SJCRH30 (cell line): ENCODE measurements around the gene VPS37C. TPM values are rescaled to one million over a fixed set of nuclear protein-coding genes. Genes with fewer than 3 reads are reported as not detected.
"Not testable (repeated sequence)": the region's sequence is repeated elsewhere in the genome, so short reads cannot be mapped to it uniquely, and the experiment has no call there.

Experiments
- DNase-seq, 2 experiments: peaks; one replicate each; pipeline ENCODE4 v3.0.0-alpha.2; 2015 to 2020
- H3K27ac ChIP-seq: fragments of 250-450 bp; sonication (Bioruptor Pico); 2 replicates; pipeline ENCODE4 v1.5.1; 2020; ENCODE audit warnings: mild to moderate bottlenecking, moderate library complexity
- H3K27me3 ChIP-seq: fragments of 250-450 bp; sonication (Bioruptor Pico); 2 replicates; pipeline ENCODE4 v1.5.1; 2020; ENCODE audit warnings: mild to moderate bottlenecking, moderate library complexity
- H3K36me3 ChIP-seq: fragments of 250-450 bp; sonication (Bioruptor Pico); 2 replicates; pipeline ENCODE4 v1.5.1; 2020; ENCODE audit warnings: mild to moderate bottlenecking, moderate library complexity
- H3K4me1 ChIP-seq: fragments of 250-450 bp; sonication (Bioruptor Pico); 2 replicates; pipeline ENCODE4 v1.5.1; 2020; ENCODE audit warnings: mild to moderate bottlenecking, moderate library complexity
- H3K4me3 ChIP-seq: fragments of 250-450 bp; sonication (Bioruptor Pico); 2 replicates; pipeline ENCODE4 v1.5.1; 2020; ENCODE audit warnings: mild to moderate bottlenecking, moderate library complexity
- H3K9me3 ChIP-seq: fragments of 250-450 bp; sonication (Bioruptor Pico); replicated peaks from 2 replicates; pipeline ENCODE4 v1.5.1; 2020; ENCODE audit warnings: mild to moderate bottlenecking, moderate library complexity
- total RNA-seq: library from RNA; depleted of rRNA; stranded (reverse); fragments of >200 nt; shearing (Covaris generic); gene quantifications from 2 replicates; pipeline ENCODE4 v1.2.3, GENCODE V29; 2014

The VPS37C gene
- total RNA-seq, 1 experiment from 2014 or later = 11.6 TPM

DNA sequence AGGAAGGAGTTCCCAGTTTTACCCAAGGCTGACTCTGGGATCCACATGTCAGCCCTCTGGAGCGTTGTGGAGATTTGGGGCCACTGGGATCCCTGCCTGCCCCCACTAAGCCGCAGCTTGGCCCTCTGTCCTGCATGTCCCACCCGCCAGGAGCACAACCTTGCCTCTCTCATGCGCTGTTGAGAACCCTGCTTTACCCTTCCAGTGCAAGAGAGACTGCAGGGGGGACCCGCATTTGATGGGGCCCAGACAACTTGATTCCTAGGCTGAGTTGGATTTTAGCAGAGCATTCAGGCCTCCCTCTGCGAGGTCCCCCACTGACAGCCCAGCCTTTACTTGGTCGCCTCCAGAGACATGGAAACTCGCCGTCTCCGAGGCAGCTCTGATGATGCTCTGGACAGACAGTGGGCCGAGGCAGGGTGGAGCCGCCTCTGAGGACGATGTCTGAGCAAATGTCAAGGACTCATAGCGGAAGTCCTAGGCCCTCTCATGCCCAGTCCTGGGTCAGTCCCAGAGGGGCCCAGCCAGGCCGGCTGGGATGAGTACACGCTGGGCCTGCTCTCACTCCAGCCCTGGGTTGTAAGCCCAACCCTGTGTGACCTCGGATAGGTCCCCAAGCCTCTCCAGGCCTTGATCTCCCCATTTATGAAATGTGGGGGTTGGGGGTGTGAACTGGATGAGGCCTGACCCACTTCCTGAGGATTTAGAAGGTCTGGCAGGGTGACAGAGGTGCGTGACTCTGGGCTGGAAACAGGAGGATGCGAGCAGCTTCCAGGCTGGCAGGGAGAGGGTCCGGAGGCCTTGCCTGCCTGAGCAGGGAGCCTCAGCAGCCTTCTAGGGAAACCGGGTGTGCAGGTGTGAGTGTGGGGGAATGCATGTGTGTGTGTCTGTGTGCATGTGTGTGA, 58.3 kb downstream of the VPS37C start:
- Histone ChIP-seq H3K27ac (no peak overlapping the region), H3K4me3 (no peak overlapping the region)
- no peak for DNase-seq

DNA sequence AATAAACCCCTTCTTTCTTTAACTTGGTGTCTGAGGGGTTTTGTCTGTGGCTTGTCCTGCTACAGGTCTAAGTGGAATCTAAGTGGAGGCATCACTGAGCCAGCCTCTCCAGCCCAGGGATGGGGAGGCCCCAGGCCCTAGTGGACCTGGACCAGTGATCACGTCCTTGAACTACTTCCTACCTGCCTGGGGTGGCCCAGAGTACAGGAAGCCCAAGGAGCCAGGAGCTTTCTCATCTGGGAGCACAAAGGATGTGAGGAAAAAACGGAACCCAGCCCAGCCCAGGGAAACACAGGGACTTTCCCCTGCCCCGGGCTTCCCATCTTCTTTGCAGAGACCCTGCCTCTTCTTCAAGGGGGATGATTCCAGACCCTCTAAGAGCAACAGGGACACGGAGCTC, 62.4 kb downstream of the VPS37C start:
- no peak overlapping the region for H3K4me3 ChIP-seq
- no peaks in the 10 kb centered on the region for H3K27me3 ChIP-seq
- no peaks in the 10 kb centered on the region for H3K9me3 ChIP-seq
- DNase-seq = no peak
- H3K36me3 ChIP-seq = no peaks in the 10 kb centered on the region
- no peak overlapping the region for H3K27ac ChIP-seq
- no peaks in the 10 kb centered on the region for H3K4me1 ChIP-seq

More for the DNA sequence above, 58.3 kb downstream of the VPS37C start:
- no peaks in the 10 kb centered on the region for H3K27me3 ChIP-seq
- no peaks in the 10 kb centered on the region for H3K4me1 ChIP-seq
- H3K9me3 ChIP-seq = no peaks in the 10 kb centered on the region
- no peaks in the 10 kb centered on the region for H3K36me3 ChIP-seq

DNA sequence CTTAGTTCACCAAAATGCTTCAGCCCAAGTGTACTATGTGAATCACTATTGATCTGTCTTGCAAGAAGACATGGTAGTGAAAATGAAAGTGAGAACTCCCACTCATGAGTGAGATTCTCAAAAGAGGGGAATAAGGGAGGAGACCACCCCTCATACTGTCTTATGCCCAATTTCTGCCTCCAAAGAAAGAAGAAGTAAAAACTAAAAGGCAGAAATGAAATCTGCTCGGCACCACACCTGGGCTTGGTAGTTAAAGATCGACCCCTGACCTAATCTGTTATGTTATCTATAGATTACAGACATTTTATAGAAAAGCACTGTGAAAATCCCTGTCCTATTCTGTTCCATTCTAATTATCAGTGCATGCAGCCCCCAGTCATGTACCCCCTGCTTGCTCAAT, 63.0 kb downstream of the VPS37C start:
- H3K27ac ChIP-seq, H3K4me1 ChIP-seq, H3K4me3 ChIP-seq, DNase-seq, H3K36me3 ChIP-seq, H3K9me3 ChIP-seq, H3K27me3 ChIP-seq: not testable (repeated sequence)

DNA sequence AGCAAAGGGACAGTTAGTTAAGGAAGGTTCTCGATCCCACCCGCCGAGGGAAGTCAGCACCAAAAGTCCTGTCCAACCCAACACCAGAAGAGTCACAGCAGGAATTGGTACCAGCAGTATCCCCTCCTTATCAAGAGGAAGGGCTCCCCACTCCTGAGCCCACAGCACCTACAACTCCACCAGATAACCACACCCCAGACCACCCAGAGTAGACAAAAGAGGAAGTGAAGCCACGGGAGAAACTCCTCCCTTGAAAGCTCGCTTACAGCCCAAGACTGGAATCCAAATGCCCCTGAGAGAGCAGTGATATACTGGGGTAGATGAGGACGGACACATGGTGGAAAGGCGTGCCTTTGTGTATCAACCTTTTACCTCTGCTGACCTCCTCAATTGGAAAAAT, 66.2 kb downstream of the VPS37C start:
- Histone ChIP-seq H3K36me3 (no peaks in the 10 kb centered on the region), H3K4me1 (no peaks in the 10 kb centered on the region), H3K27me3 (no peaks in the 10 kb centered on the region), H3K4me3 (no peak overlapping the region), H3K27ac (no peak overlapping the region), H3K9me3 (no peaks in the 10 kb centered on the region)
- DNase-seq = no peak

DNA sequence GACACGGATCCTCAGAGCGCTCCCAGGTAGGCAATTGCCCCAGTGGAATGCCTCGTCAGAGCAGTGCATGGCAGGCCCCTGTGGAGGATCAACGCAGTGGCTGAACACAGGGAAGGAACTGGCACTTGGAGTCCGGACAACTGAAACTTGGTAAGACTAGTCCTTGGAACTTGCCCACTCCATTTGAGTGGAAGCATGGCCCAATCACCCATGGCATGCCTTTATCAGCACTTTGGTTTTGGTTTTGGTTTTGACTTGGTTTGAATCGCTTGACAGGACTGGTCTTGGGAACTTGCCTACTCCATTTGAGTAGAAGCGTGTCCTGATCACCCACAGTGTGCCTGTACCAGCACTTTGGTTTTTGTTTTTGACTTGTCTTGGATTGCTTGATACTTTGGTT, 67.1 kb downstream of the VPS37C start:
- not testable (repeated sequence) for H3K4me1 ChIP-seq, H3K9me3 ChIP-seq, H3K27me3 ChIP-seq, H3K27ac ChIP-seq, H3K4me3 ChIP-seq, H3K36me3 ChIP-seq, DNase-seq

DNA sequence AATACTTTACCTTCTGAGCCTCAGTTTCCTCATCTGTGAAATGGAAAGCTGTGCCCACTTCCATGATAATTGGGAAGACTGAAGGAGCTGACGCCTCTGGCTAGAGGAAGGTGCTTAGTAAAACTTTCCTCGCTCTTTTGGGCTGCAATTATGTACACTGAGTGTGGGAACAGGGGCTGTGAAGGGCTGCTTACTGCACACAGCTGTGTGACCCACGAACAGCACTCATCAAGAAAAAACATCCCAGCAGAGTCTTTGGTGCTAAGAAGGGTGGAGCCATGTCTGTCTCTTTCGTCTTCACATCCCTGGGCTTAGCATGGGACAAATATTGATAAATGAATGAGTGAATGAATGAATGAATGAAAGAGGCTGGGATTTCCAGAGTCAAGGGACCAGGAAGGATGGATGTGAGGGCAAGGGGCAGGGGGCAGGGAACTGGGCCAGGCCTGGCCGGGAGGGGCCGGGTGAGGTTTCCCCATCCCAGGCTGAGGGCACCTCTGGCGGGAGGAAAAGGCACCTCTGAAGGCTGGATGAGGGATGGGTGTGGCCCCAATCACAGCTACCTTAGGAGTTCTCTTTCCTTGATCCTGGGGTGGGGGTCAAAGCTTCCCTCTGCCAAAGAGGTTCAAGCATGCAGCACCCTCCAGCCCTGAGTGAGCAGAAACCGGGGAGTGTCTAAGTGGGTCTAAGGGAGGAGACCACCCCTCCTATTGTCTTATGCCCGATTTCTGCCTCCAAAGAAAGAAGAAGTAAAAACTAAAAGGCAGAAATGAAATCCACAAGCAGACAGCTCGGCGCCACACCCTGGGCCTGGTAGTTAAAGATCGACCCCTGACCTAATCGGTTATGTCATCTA, 68.1 kb downstream of the VPS37C start:
- Histone ChIP-seq H3K27ac (no peak overlapping the region), H3K4me3 (no peak overlapping the region), H3K36me3 (no peaks in the 10 kb centered on the region), H3K9me3 (no peaks in the 10 kb centered on the region), H3K27me3 (no peaks in the 10 kb centered on the region), H3K4me1 (no peaks in the 10 kb centered on the region)
- no peak for DNase-seq

DNA sequence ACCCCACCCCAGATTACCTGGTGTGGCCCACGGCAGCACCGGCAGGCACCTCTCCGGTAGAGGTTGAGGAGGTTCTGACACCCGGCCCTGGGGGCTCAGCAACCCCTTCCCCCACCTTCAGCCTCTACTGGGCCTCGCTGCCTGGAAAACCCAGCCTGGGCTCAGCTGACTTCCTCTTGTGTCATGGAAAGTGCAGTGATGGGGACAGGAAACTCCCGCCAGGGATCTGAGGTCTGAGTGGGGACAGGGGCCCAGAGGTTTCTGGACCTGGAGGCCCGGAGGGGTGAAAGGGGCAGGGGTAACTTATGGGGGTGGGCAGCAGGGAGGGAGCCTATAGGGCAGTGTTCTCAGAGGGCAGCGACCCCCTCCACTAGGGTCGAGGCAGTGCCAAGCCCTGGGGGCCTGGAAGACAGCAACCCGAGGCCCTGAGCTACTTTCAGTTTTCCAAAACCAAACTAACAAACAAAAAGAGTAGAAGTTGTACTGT, 68.9 kb downstream of the VPS37C start:
- DNase-seq = no peak
- Histone ChIP-seq H3K9me3 (no peaks in the 10 kb centered on the region), H3K4me3 (no peak overlapping the region), H3K27ac (no peak overlapping the region), H3K27me3 (no peaks in the 10 kb centered on the region), H3K4me1 (no peaks in the 10 kb centered on the region), H3K36me3 (no peaks in the 10 kb centered on the region)

DNA sequence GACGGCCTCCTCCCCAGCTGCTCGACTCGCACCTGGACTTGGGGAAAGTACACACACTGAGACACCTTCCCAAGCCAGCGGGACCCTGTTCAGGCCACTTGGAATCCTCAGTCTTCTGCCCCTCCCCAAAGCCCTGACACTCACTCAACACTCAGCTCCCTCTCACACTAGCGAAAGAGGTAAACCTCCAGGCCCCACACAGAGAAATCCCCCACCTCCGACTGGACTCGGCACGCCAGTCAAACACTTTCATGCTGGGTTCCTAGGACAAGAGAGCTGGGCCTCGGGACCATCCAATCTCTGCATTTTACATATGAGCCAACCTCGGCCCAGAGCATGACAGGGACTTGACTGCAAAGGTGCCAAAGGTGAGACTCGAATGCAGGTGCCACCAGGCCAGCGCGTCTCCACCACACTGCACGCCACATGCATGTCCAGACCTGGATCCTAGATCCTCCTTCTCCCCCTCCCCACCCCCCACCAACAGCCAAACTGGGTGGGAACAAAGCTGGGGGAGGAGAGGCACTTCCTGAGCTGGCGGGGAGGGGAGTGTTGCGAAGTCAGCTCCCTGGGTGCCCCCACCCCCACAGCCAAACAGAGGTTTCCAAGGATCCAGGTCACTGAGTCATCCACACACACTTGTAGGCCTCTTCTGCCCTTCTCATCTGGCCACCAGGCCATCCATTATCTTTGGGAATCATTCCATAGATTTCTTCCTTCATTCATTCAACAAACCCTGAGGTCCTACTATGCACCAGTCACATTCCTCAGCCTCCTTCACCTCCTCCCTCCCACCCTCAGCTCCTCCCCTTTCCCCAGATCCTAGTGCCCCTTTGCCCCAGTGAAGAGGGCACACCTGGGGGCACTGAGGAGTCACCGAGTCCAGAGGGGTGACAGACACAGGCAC, 69.6 kb downstream of the VPS37C start:
- no peak for DNase-seq

DNA sequence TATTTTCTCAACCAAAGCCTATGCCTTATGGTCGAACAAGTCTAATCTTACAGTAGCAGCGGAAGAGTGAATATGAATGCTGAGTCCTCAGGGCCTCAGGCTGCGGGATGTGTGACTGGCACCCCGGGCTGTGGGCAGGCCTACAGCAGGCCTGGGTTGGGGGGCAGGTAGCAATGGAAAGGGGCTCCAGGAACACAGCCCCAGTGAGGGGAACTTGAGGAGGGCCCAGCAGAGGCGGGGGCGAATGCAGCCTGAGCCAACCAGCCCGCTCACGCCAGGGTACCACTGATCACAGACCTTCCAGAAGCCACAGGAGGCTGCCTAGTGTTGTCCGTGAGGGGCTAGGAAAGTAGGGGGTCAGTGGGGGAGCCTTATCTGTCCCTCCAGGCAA, 70.2 kb downstream of the VPS37C start:
- no peak overlapping the region for H3K4me3 ChIP-seq

More for the DNA sequence above, 69.6 kb downstream of the VPS37C start:
- Histone ChIP-seq H3K27ac (no peak overlapping the region), H3K4me1 (no peaks in the 10 kb centered on the region), H3K4me3 (no peak overlapping the region), H3K36me3 (no peaks in the 10 kb centered on the region), H3K9me3 (no peaks in the 10 kb centered on the region), H3K27me3 (no peaks in the 10 kb centered on the region)

DNA sequence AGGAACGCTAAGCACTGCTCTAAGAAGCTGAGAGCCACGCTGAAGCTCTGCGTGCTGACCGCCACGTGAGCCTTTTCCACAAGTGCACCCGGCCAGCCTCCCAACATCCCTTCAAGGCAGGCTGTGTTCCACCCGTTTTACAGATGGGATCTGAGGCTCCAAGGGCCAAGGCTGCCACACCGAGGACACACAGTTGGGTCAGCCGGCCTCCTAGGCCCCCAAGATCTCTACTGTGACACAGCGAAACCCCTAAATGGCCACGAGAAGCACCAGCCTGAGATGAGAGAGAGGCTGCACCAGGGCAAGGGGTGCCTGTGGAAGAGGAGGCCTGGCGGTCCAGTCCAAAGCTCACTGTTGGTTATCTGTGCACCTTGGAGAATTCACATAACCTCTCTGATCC, 70.7 kb downstream of the VPS37C start:
- Histone ChIP-seq H3K9me3 (no peaks in the 10 kb centered on the region), H3K27me3 (no peaks in the 10 kb centered on the region), H3K36me3 (no peaks in the 10 kb centered on the region), H3K4me3 (no peak overlapping the region), H3K4me1 (no peaks in the 10 kb centered on the region), H3K27ac (no peak overlapping the region)
- no peak for DNase-seq

More for the DNA sequence above, 70.2 kb downstream of the VPS37C start:
- H3K27me3 ChIP-seq = no peaks in the 10 kb centered on the region
- DNase-seq = no peak
- H3K4me1 ChIP-seq = no peaks in the 10 kb centered on the region
- no peaks in the 10 kb centered on the region for H3K9me3 ChIP-seq
- H3K27ac ChIP-seq = no peak overlapping the region
- no peaks in the 10 kb centered on the region for H3K36me3 ChIP-seq

DNA sequence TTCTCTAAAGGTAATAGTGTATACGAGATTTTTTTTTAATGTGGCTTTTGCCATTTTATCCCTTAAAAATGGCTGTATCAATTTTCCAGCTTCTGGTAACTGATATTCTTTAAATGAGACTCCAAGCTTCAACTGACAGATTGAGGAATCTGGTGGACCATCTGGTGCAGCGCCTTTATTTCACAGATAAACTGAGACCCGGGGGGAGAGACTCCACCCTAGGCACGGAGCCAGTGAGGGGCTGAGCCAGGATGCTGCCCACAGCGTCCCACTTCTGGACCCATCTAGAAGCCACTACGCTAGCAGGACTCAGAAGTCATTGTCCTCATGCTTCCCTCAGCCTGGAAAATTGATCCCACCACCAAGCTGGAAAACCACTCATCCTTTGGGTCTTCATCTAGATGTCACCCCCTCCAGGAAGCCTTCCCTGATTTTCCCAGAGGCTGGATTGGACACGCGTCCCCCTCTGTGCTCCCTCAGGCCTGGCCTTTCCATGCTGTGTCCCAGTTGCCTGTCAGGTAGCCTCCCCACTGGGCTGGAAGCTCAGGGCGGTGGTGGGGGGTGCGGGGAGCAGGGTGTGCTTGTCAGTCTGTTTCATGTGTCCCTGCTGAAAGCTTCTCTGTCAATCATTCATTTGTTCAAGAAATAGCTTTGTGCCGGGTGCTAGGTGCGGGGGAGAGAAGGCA, 71.3 kb downstream of the VPS37C start:
- H3K36me3 ChIP-seq = no peaks in the 10 kb centered on the region
- H3K27ac ChIP-seq = no peak overlapping the region
- H3K4me1 ChIP-seq = no peaks in the 10 kb centered on the region
- H3K9me3 ChIP-seq = no peaks in the 10 kb centered on the region
- H3K4me3 ChIP-seq = no peak overlapping the region
- DNase-seq = no peak
- H3K27me3 ChIP-seq = no peaks in the 10 kb centered on the region

DNA sequence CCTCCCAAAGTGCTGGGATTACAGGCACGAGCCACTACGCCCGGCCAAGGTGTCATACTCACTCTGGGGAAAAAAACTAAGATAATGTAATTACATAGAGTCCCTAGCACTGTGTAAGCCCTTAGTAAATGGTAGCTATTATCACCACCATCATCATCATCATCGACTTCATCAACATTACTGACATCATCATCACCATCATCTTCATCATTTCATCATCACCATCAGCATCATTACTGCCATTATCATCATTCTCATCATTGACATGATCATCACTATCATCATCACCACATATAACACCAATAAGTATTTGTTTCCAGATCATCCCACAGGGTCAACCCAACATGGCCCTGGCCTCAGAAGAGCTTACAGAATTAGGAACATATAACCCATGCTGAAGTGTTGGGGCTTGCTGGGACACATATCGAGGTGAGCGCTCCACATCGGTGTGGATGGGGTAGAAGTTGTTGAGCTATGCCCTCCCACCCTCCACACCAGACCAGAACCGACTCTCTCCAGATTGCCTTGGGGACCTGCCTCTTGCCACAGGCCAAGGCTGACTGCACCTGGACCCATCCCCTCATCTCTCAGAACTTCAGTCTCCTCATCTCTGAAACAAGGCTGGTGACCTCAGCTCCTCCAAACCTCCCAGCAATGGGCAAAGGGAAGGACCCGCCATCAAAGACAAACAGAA, 73.7 kb downstream of the VPS37C start:
- DNase-seq = no peak
- no peaks in the 10 kb centered on the region for H3K4me1 ChIP-seq
- no peaks in the 10 kb centered on the region for H3K9me3 ChIP-seq
- no peak overlapping the region for H3K27ac ChIP-seq
- no peaks in the 10 kb centered on the region for H3K36me3 ChIP-seq
- H3K27me3 ChIP-seq = no peaks in the 10 kb centered on the region
- no peak overlapping the region for H3K4me3 ChIP-seq

DNA sequence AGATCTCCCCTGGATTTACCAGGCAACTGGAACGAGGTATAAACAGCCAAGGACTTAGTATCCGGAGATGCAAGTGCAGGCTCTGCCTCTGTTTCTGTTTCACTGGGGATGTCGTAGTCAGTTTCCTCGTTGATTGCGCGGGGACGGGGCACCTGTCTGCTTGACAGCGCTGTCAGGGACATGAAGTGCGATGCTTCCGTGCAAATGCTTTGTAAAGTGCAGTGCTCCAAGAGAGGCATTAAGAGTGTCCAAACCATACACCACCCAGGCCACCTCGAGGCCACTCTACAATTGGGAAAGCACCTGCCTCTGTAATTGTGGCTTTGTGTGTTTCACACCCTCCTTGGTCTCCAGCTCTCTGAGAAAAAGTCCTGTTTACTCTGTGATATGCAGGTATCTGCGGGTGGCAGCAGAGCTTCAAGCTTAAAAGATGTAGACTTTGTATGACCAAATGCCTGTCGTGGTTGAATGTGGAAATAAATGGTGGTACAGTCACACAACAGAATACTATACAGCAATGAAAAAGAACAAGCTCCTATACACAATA, 77.6 kb downstream of the VPS37C start:
- no peaks in the 10 kb centered on the region for H3K9me3 ChIP-seq
- no peak for DNase-seq
- no peak overlapping the region for H3K27ac ChIP-seq

More for the DNA sequence above, 77.6 kb downstream of the VPS37C start:
- no peaks in the 10 kb centered on the region for H3K27me3 ChIP-seq
- H3K4me3 ChIP-seq = no peak overlapping the region
- H3K36me3 ChIP-seq = no peaks in the 10 kb centered on the region
- no peaks in the 10 kb centered on the region for H3K4me1 ChIP-seq
